A172 (cell line): ENCODE measurements around the gene IQSEC3. TPM values are rescaled to one million over a fixed set of nuclear protein-coding genes. Genes with fewer than 3 reads are reported as not detected.

Source experiments
- DNase-seq: peaks from one replicate; pipeline ENCODE4 v3.0.0-alpha.2; 2015; ENCODE audit warnings: low spot score
- total RNA-seq: library from RNA; depleted of rRNA; stranded (reverse); fragments of >200 nt; shearing (Covaris generic); gene quantifications from 2 replicates; pipeline ENCODE4 v1.2.3, GENCODE V29; 2014

The IQSEC3 gene
- total RNA-seq, 1 experiment from 2014 or later, result not detected

GRCh38 chr12:163406-163986 is 96.9 kb downstream of the IQSEC3 start:
- DNase-seq, result no peak

GRCh38 chr12:164207-164606 is 97.6 kb downstream of the IQSEC3 start:
- DNase-seq, result no peak

GRCh38 chr12:165862-166368 is 99.3 kb downstream of the IQSEC3 start:
- DNase-seq, result no peak

- no peak for DNase-seq
Observed at GRCh38 chr12:166425-167075, 100.0 kb downstream of the IQSEC3 start.

- DNase-seq, result no peak
Observed at GRCh38 chr12:167959-168600, 101.5 kb downstream of the IQSEC3 start.

GRCh38 chr12:168763-169525 is 102.4 kb downstream of the IQSEC3 start:
- DNase-seq, result peak; percentile 9

GRCh38 chr12:169528-170370 is 103.2 kb downstream of the IQSEC3 start:
- DNase-seq, result no peak

- DNase-seq, result no peak
Observed at GRCh38 chr12:170371-171225, 104.0 kb downstream of the IQSEC3 start.

- DNase-seq, result no peak
Observed at GRCh38 chr12:171276-171675, 104.7 kb downstream of the IQSEC3 start.

GRCh38 chr12:171743-172676 is 105.4 kb downstream of the IQSEC3 start:
- no peak for DNase-seq

GRCh38 chr12:172732-173161 is 106.2 kb downstream of the IQSEC3 start:
- DNase-seq, result no peak

- DNase-seq, result no peak
Observed at GRCh38 chr12:174124-174523, 107.6 kb downstream of the IQSEC3 start.

GRCh38 chr12:174596-174995 is 108.0 kb downstream of the IQSEC3 start:
- DNase-seq, result no peak

- DNase-seq, result no peak
Observed at GRCh38 chr12:175250-175649, 108.7 kb downstream of the IQSEC3 start.

- DNase-seq, result no peak
Observed at GRCh38 chr12:175759-176158, 109.2 kb downstream of the IQSEC3 start.

- DNase-seq, result peak; percentile 70
Observed at GRCh38 chr12:176321-177181, 110.0 kb downstream of the IQSEC3 start.

- no peak for DNase-seq
Observed at GRCh38 chr12:177336-177979, 110.9 kb downstream of the IQSEC3 start.
